Adipocyte (in vitro differentiated cells): Measurements from ENCODE around the gene RPS29.
A peak's percentile ranks its signal among the peaks of the same experiment; 100 is the strongest.

Source experiments
- DNase-seq: peaks from one replicate; pipeline ENCODE4 v3.0.0-alpha.2; 2015; ENCODE audit warnings: low read depth
- H3K27me3 ChIP-seq: replicated peaks from 2 replicates; pipeline ENCODE4 v1.7.0; 2013; ENCODE audit warnings: mild to moderate bottlenecking, low read length, moderate library complexity; ENCODE audit not compliant: control insufficient read depth, insufficient read depth
- H3K36me3 ChIP-seq: 2 replicates; pipeline ENCODE4 v1.7.0; 2013; ENCODE audit warnings: low read length, mild to moderate bottlenecking, moderate library complexity; ENCODE audit not compliant: control insufficient read depth, insufficient read depth, severe bottlenecking
- H3K4me1 ChIP-seq: 2 replicates; pipeline ENCODE4 v1.7.0; 2013; ENCODE audit warnings: mild to moderate bottlenecking, low read length, moderate library complexity; ENCODE audit not compliant: control insufficient read depth, insufficient read depth
- H3K4me3 ChIP-seq: 2 replicates; pipeline ENCODE4 v1.7.0; 2013; ENCODE audit warnings: mild to moderate bottlenecking, low read length, moderate library complexity
- H3K9ac ChIP-seq: 2 replicates; pipeline ENCODE4 v1.7.0; 2013; ENCODE audit warnings: mild to moderate bottlenecking, low read length, moderate library complexity
- H3K9me3 ChIP-seq: 2 replicates; pipeline ENCODE4 v1.7.0; 2013; ENCODE audit warnings: mild to moderate bottlenecking, low read length, moderate library complexity; ENCODE audit not compliant: control insufficient read depth

Gene RPS29

DNA sequence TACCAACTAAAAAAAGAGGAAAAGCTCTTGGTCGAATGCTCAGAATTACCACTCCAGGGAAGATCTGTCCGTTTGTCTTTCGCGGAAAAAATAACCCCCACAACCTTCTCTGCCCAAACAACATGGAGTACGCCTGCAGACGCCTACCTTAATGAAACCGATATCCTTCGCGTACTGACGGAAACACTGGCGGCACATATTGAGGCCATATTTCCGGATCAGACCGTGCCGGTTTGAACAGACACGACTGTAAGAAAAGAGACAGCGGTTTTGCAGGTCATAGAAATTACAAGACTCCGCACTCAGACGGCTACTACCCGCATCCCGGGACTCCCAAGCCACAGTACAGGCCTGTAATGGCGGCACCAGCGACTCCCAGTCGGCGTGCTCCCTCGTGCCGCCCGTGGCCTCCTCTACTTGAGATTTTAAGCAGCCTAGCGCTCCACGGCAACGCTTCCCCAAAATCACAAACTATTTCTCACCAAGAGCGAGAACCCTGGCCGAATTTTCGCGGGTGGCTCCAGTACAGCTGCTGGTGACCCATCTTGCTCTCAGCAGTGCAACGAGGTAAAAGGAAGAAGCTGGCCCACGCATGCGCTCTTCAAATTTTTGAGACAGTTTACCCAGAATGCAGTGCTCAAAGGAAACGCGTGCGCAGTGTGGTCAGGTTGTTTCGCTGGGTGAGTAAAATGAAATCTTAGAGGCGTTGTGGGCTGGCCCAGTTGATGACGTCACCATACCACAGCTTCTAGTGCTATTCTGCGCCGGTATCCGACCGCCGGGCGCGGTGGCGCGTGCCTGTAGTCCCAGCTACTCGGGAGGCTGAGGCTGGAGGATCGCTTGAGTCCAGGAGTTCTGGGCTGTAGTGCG is at the start of gene RPS29:
RPS29 (minus strand) TSS at position 578 of the 870 bp plus-strand sequence; CDS start at position 544, 34 bp downstream.
- Histone ChIP-seq H3K9me3 (no peaks in the 10 kb centered on the region), H3K9ac (peak within 1 kb of the TSS; percentile 98), H3K4me3 (peak within 1 kb of the TSS; percentile 95), H3K36me3 (peaks cover 26% of the 10 kb centered on the region), H3K4me1 (peaks cover 23% of the 10 kb centered on the region), H3K27me3 (no peaks in the 10 kb centered on the region)
- DNase-seq: peak; percentile 99

DNA sequence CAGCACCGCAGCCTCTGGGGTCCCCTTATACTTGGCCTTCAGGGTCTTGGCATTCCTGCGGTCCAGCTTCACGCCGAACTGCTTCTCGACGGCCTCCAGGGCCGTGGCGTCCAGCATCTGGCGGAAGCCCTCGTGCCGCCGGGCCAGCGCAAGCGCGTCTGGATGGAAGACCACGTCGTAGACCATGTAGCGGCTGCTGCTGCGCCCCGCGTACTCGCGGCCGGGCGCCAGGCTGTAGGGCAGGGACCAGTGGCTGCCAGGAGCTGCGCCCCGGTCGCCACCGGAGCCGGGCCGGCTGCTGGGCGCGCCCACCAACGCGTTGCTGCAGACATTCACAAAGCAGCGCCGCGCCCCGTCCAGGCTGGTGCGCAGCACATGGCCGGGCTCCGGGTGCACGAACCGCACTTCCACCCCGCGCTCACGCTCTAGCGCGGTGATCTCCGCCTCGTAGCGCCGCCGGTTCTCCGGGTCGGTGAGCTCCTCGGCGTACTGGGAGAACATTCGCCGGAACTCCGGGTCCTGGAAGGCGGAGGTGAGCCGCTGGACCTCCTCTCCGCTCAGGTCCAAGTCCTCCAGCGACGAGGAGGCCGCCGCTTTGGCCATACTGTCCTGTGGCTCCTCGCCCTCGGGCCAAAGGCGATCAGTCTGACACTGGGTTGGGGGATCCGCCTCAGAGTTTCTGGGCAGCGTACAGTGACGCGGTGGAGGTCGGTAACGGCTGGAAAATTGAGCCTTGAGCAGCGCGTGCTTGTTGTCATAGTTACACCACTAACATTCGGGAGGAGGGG is 48.6 kb upstream of the RPS29 start, which contains the start of gene DNAAF2:
DNAAF2 (minus strand) TSS at position 698 of the 788 bp plus-strand sequence; CDS start at position 603, 95 bp downstream.
- Histone ChIP-seq H3K4me1 (peaks cover 24% of the 10 kb centered on the region), H3K36me3 (peaks cover 13% of the 10 kb centered on the region), H3K4me3 (peak within 1 kb of the TSS; percentile 99), H3K27me3 (no peaks in the 10 kb centered on the region), H3K9me3 (no peaks in the 10 kb centered on the region), H3K9ac (peak within 1 kb of the TSS; percentile 98)
- peak; percentile 86 for DNase-seq

GRCh38 chr14:49633640-49634546 is 47.7 kb upstream of the RPS29 start:
- Histone ChIP-seq H3K36me3 (peaks cover 7% of the 10 kb centered on the region), H3K9ac (peak overlapping the region; percentile 98), H3K4me3 (peak overlapping the region; percentile 99), H3K27me3 (no peaks in the 10 kb centered on the region), H3K4me1 (peaks cover 24% of the 10 kb centered on the region), H3K9me3 (no peaks in the 10 kb centered on the region)
- DNase-seq: peak; percentile 98

DNA sequence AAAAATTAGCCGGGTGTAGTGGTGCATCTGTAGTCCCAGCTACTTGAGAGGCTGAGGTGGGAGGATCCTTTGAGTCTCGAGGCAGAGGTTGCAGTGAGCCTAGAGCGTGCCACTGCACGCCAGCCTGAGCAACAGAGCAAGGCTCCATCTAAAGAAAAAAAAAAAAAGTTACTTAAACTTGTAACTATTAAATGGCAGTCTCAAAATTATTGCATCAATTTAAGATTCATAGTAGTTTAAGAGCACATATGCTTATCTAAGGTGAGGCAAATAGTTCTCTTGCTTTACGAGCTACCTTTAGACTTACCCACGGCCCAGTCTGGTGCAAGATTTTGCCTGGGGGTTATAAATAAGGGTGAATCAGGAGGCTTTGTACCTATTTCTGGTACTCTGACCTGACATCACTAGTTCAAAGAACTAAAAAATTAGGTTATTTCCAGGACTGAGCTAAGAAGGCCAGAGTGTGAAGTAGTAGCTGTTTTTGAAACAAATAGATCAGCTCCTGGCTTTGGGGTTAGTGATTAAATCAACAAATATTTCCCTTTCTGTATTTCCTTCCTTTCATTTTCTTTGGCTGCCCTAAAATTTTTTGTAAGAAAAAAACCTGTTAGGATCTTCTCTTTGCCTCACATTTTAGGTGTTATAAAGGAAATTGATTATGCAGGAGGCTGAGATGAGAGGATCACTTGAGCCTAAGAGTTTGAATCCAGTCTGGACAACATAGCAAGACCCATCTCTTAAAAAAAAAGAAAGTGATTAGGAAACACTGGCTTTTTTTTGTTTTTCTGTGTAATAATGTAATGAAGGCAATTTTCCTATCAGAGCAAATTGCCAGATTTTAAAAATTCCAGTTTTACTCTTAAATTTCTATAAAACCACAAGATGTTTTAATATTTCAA is 38.0 kb upstream of the RPS29 start:
- Histone ChIP-seq H3K4me1 (peaks cover 32% of the 10 kb centered on the region), H3K36me3 (peaks cover 9% of the 10 kb centered on the region), H3K27me3 (no peaks in the 10 kb centered on the region), H3K4me3 (peak overlapping the region; percentile 99), H3K9me3 (no peaks in the 10 kb centered on the region), H3K9ac (peak overlapping the region; percentile 100)
- DNase-seq: no peak

DNA sequence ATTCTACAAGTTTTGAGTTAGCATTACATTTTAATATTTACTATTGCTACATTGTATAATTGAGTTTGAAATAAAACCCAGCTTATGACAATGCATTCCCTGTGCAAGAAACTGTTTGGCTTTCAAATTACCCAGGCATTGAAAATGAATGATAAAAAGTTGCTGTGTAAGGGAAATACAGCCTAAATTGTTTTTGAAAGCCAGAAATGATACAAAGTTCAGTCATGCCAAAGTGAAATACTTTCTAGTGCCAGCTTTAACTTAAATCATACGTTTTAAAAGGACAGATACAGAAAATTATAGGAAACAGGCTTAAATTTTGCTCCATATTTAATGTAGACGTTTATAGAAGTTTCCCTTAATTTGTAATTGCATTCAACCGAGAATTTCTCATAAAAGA is 37.2 kb upstream of the RPS29 start:
- H3K9ac ChIP-seq: peak overlapping the region; percentile 100
- no peaks in the 10 kb centered on the region for H3K9me3 ChIP-seq
- H3K36me3 ChIP-seq: peaks cover 17% of the 10 kb centered on the region
- H3K4me1 ChIP-seq: peaks cover 36% of the 10 kb centered on the region
- DNase-seq: peak; percentile 26
- peak overlapping the region; percentile 99 for H3K4me3 ChIP-seq
- H3K27me3 ChIP-seq: no peaks in the 10 kb centered on the region

DNA sequence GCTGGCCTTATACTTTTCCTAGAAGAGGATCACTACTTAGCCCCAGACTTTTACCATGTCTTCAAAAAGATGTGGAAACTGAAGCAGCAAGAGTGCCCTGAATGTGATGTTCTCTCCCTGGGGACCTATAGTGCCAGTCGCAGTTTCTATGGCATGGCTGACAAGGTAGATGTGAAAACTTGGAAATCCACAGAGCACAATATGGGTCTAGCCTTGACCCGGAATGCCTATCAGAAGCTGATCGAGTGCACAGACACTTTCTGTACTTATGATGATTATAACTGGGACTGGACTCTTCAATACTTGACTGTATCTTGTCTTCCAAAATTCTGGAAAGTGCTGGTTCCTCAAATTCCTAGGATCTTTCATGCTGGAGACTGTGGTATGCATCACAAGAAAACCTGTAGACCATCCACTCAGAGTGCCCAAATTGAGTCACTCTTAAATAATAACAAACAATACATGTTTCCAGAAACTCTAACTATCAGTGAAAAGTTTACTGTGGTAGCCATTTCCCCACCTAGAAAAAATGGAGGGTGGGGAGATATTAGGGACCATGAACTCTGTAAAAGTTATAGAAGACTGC is 35.9 kb upstream of the RPS29 start:
- peaks cover 45% of the 10 kb centered on the region for H3K4me1 ChIP-seq
- no peaks in the 10 kb centered on the region for H3K27me3 ChIP-seq
- H3K9ac ChIP-seq: peak overlapping the region; percentile 100
- H3K9me3 ChIP-seq: no peaks in the 10 kb centered on the region
- peaks cover 28% of the 10 kb centered on the region for H3K36me3 ChIP-seq
- DNase-seq: no peak
- H3K4me3 ChIP-seq: peak overlapping the region; percentile 99

DNA sequence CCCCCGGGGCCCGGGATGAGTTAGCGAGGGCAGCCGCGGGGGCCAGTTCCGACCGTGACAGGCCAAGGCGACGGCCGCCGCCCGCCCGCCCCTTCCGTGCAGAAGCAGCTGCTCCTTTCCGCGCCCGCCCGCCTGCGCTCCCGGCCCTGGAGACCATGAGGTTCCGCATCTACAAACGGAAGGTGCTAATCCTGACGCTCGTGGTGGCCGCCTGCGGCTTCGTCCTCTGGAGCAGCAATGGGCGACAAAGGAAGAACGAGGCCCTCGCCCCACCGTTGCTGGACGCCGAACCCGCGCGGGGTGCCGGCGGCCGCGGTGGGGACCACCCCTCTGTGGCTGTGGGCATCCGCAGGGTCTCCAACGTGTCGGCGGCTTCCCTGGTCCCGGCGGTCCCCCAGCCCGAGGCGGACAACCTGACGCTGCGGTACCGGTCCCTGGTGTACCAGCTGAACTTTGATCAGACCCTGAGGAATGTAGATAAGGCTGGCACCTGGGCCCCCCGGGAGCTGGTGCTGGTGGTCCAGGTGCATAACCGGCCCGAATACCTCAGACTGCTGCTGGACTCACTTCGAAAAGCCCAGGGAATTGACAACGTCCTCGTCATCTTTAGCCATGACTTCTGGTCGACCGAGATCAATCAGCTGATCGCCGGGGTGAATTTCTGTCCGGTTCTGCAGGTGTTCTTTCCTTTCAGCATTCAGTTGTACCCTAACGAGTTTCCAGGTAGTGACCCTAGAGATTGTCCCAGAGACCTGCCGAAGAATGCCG is 35.1 kb upstream of the RPS29 start:
- Histone ChIP-seq H3K9ac (peak overlapping the region; percentile 100), H3K9me3 (no peaks in the 10 kb centered on the region), H3K27me3 (no peaks in the 10 kb centered on the region), H3K36me3 (peaks cover 29% of the 10 kb centered on the region), H3K4me1 (peaks cover 51% of the 10 kb centered on the region), H3K4me3 (peak overlapping the region; percentile 99)
- DNase-seq: no peak

GRCh38 chr14:49620182-49621113 is 34.3 kb upstream of the RPS29 start, which contains the start of the genes MGAT2 and RPL36AL:
MGAT2 (plus strand) TSS chr14:49620799; CDS start chr14:49621269, 470 bp downstream.
RPL36AL (minus strand) TSS chr14:49620626; CDS start chr14:49619104, 1,522 bp downstream.
- Histone ChIP-seq H3K9me3 (no peaks in the 10 kb centered on the region), H3K4me3 (peak within 1 kb of the TSS; percentile 99), H3K9ac (peak within 1 kb of the TSS; percentile 100), H3K36me3 (peaks cover 26% of the 10 kb centered on the region), H3K4me1 (peaks cover 51% of the 10 kb centered on the region), H3K27me3 (no peaks in the 10 kb centered on the region)
- DNase-seq: peak; percentile 99
